Ascending aorta (tissue), 2 donors: ENCODE measurements around the gene PCBP3. TPM values are rescaled to one million over a fixed set of nuclear protein-coding genes. Genes with fewer than 3 reads are reported as not detected.

Experiments
- DNase-seq, 2 donors: peaks; one replicate each; pipeline ENCODE4 v3.0.0-alpha.2; 2019; ENCODE audit warnings: low spot score in 2 of 2
- H3K27ac ChIP-seq, 2 donors: fragments of 200-600 bp; sonication (generic); one replicate each; pipeline ENCODE4 v1.5.1; 2016 to 2017; ENCODE audit warnings: mild to moderate bottlenecking in 1 of 2
- H3K27me3 ChIP-seq: fragments of 200-600 bp; sonication (generic); one replicate; pipeline ENCODE4 v1.5.1; 2017
- H3K36me3 ChIP-seq, 2 donors: fragments of 200-600 bp; sonication (generic); one replicate each; pipeline ENCODE4 v1.5.1; 2016
- H3K4me1 ChIP-seq, 2 donors: fragments of 200-600 bp; sonication (generic); one replicate each; pipeline ENCODE4 v1.5.1; 2016 to 2017; ENCODE audit warnings: mild to moderate bottlenecking in 1 of 2
- H3K4me3 ChIP-seq, 2 donors: fragments of 200-600 bp; sonication (generic); one replicate each; pipeline ENCODE4 v1.5.1; 2016 to 2017; ENCODE audit warnings: mild to moderate bottlenecking in 1 of 2
- H3K9me3 ChIP-seq, 2 donors: fragments of 200-600 bp; sonication (generic); one replicate each; pipeline ENCODE4 v1.5.1; 2016
- intact Hi-C: fragments of 100-400 bp; cut with DNase I; formaldehyde crosslinking; loops from one replicate; pipeline ENCODE4 v1.15.1; 2023
- total RNA-seq: library from RNA; depleted of rRNA; stranded (reverse); fragments of >200 nt; gene quantifications from one replicate; pipeline ENCODE4 v1.1.0, GENCODE V29; 2016
- TF ChIP-seq, protein P1 (sequence below), 3 experiments: fragments of 200-600 bp in 2 of 3; fragments of 450-650 bp in 1 of 3; sonication (generic) in 2 of 3; IDR thresholded peaks; one replicate each; pipeline ENCODE4 v1.5.1; 2016 to 2019; ENCODE audit warnings: antibody characterized with exemption in 3 of 3, mild to moderate bottlenecking in 1 of 3, moderate library complexity in 1 of 3

PCBP3 gene
- total RNA-seq, 1 donor from 2014 or later, result not detected

DNA sequence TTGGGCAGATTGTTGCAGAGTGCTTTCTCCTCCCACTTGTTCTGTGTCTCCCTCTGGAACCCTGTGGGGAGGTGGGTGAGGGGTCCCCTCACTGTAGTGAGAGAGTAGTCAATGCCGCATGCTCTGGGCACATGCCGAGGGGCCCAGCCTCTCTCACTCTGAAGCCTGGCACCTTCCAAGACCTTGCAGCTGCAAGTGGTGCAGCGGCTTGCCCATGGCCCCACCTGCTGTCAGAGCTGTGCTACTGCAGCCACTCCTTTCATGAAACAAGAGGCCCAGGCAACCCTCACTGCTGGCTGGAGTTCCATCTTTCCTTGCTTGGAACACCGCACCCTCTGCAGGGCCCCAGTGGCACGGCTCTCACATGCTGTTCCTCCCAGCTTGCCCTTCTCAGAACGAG, 279.6 kb downstream of the PCBP3 start:
- no peak overlapping the region for H3K4me3 ChIP-seq
- DNase-seq, result peak in 1 of 2 donors; percentile 80
- no peak overlapping the region for H3K27ac ChIP-seq
- H3K36me3 ChIP-seq, result no peaks in the 10 kb centered on the region
- TF ChIP-seq, protein P1, sequence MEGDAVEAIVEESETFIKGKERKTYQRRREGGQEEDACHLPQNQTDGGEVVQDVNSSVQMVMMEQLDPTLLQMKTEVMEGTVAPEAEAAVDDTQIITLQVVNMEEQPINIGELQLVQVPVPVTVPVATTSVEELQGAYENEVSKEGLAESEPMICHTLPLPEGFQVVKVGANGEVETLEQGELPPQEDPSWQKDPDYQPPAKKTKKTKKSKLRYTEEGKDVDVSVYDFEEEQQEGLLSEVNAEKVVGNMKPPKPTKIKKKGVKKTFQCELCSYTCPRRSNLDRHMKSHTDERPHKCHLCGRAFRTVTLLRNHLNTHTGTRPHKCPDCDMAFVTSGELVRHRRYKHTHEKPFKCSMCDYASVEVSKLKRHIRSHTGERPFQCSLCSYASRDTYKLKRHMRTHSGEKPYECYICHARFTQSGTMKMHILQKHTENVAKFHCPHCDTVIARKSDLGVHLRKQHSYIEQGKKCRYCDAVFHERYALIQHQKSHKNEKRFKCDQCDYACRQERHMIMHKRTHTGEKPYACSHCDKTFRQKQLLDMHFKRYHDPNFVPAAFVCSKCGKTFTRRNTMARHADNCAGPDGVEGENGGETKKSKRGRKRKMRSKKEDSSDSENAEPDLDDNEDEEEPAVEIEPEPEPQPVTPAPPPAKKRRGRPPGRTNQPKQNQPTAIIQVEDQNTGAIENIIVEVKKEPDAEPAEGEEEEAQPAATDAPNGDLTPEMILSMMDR (IDR thresholded peaks at IDR 0.05), result peak; percentile 76 to 97 (median 94)
- no peaks in the 10 kb centered on the region for H3K27me3 ChIP-seq
- intact Hi-C loops, result loop anchor here (2.0 to 5.0 kb wide), 2 partner anchors 42 to 366 kb away; no protein-coding TSS in a partner anchor
- peaks cover 0 to 3% of the 10 kb centered on the region in 2 donors for H3K4me1 ChIP-seq
- H3K9me3 ChIP-seq, result no peaks in the 10 kb centered on the region

DNA sequence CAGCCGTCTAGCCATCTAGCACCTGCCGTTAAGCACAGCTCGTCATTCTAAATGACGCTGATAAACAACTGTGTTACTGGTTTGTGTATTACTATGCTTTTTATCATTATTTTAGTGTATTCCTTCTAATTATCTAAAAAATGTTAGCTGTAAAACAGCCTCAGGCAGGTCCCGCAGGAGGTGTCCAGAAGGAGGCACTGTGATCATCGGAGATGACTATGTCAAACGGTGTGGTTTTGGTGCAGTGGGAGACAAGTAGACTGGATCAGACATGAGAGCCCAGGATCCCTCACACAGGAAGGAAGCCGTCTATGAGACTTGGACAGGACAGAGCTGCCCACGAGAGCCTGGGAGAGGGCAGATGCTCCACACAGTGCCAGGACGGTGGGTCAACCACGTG, 282.8 kb downstream of the PCBP3 start:
- no peaks in the 10 kb centered on the region for H3K36me3 ChIP-seq

GRCh38 chr21:45927032-45927431, 283.5 kb downstream of the PCBP3 start:
- TF ChIP-seq, protein P1 (IDR thresholded peaks at IDR 0.05), result no peak
- H3K9me3 ChIP-seq, result no peaks in the 10 kb centered on the region
- no peak overlapping the region for H3K4me3 ChIP-seq
- DNase-seq, result no peak
- H3K27me3 ChIP-seq, result no peaks in the 10 kb centered on the region
- H3K36me3 ChIP-seq, result no peaks in the 10 kb centered on the region
- H3K27ac ChIP-seq, result no peak overlapping the region
- intact Hi-C loops, result no loop called here
- peaks cover 0 to 3% of the 10 kb centered on the region in 2 donors for H3K4me1 ChIP-seq

More for the DNA sequence above, 282.8 kb downstream of the PCBP3 start:
- H3K27me3 ChIP-seq, result no peaks in the 10 kb centered on the region
- TF ChIP-seq, protein P1 (IDR thresholded peaks at IDR 0.05), result no peak
- peaks cover 0 to 3% of the 10 kb centered on the region in 2 donors for H3K4me1 ChIP-seq
- no peaks in the 10 kb centered on the region for H3K9me3 ChIP-seq
- DNase-seq, result no peak
- no peak overlapping the region for H3K27ac ChIP-seq
- intact Hi-C loops, result no loop called here
- H3K4me3 ChIP-seq, result no peak overlapping the region

- intact Hi-C loops, result no loop called here
- no peak for DNase-seq
- Histone ChIP-seq H3K4me1 (peaks cover 0 to 3% of the 10 kb centered on the region in 2 donors), H3K36me3 (no peaks in the 10 kb centered on the region), H3K27ac (no peak overlapping the region), H3K27me3 (no peaks in the 10 kb centered on the region), H3K9me3 (no peaks in the 10 kb centered on the region), H3K4me3 (no peak overlapping the region)
- TF ChIP-seq, protein P1 (IDR thresholded peaks at IDR 0.05), result no peak
Measured at GRCh38 chr21:45927851-45928850, 284.6 kb downstream of the PCBP3 start.

- Histone ChIP-seq H3K4me3 (no peak overlapping the region), H3K27me3 (no peaks in the 10 kb centered on the region), H3K36me3 (no peaks in the 10 kb centered on the region), H3K27ac (no peak overlapping the region), H3K4me1 (no peaks in the 10 kb centered on the region), H3K9me3 (no peaks in the 10 kb centered on the region)
- DNase-seq, result no peak
- intact Hi-C loops, result no loop called here
- TF ChIP-seq, protein P1 (IDR thresholded peaks at IDR 0.05), result no peak
Measured at GRCh38 chr21:45929449-45929848, 285.9 kb downstream of the PCBP3 start.
